SK-N-MC (cell line): ENCODE results near the gene PIK3CD.

Source experiments
- DNase-seq: peaks from one replicate; pipeline ENCODE4 v3.0.0-alpha.2; 2011; ENCODE audit warnings: low read depth, low spot score
- H3K27ac ChIP-seq: fragments of 200-600 bp; sonication (generic); 2 replicates; pipeline ENCODE4 v1.5.1; 2016; ENCODE audit warnings: mixed run types
- H3K36me3 ChIP-seq: fragments of 200-600 bp; sonication (generic); 2 replicates; pipeline ENCODE4 v1.6.1; 2017; ENCODE audit warnings: antibody characterized with exemption, low read length, mixed read lengths; ENCODE audit not compliant: insufficient read depth
- H3K4me3 ChIP-seq: fragments of 200-600 bp; sonication (generic); 2 replicates; pipeline ENCODE4 v1.5.1; 2016
- H3K9ac ChIP-seq: fragments of 200-600 bp; sonication (generic); 2 replicates; pipeline ENCODE4 v1.8.0; 2017; ENCODE audit warnings: mixed run types, mixed read lengths; ENCODE audit not compliant: insufficient read length
- H3K9me3 ChIP-seq: fragments of 200-600 bp; sonication (generic); 2 replicates; pipeline ENCODE4 v1.6.1; 2017; ENCODE audit warnings: low read depth, mild to moderate bottlenecking, antibody characterized with exemption, low read length, moderate library complexity, mixed read lengths
- EZH2 ChIP-seq: fragments of 200-600 bp; sonication (generic); IDR thresholded peaks from one replicate; pipeline ENCODE4 v1.6.1; 2017; ENCODE audit warnings: antibody characterized with exemption
- FOXP2 ChIP-seq: optimal IDR thresholded peaks from 2 replicates; pipeline ENCODE3; 2011; ENCODE audit warnings: mild to moderate bottlenecking, moderate library complexity; ENCODE audit not compliant: insufficient read depth; ENCODE audit errors: extremely low read length, control extremely low read depth
- POLR2AphosphoS5 ChIP-seq: IDR thresholded peaks from 2 replicates; pipeline ENCODE4 v1.6.1; 2012; ENCODE audit warnings: mild to moderate bottlenecking, low read depth, low read length, borderline replicate concordance

Gene PIK3CD

GRCh38 chr1:9715536-9716226 is 64.2 kb downstream of the PIK3CD start:
- Histone ChIP-seq H3K9me3 (no peaks in the 10 kb centered on the region), H3K27ac (no peak overlapping the region), H3K9ac (no peak overlapping the region), H3K36me3 (no peaks in the 10 kb centered on the region), H3K4me3 (no peak overlapping the region)
- TF ChIP-seq EZH2 (no peak), FOXP2 (no peak), POLR2AphosphoS5 (no peak)
- DNase-seq, result no peak

DNA sequence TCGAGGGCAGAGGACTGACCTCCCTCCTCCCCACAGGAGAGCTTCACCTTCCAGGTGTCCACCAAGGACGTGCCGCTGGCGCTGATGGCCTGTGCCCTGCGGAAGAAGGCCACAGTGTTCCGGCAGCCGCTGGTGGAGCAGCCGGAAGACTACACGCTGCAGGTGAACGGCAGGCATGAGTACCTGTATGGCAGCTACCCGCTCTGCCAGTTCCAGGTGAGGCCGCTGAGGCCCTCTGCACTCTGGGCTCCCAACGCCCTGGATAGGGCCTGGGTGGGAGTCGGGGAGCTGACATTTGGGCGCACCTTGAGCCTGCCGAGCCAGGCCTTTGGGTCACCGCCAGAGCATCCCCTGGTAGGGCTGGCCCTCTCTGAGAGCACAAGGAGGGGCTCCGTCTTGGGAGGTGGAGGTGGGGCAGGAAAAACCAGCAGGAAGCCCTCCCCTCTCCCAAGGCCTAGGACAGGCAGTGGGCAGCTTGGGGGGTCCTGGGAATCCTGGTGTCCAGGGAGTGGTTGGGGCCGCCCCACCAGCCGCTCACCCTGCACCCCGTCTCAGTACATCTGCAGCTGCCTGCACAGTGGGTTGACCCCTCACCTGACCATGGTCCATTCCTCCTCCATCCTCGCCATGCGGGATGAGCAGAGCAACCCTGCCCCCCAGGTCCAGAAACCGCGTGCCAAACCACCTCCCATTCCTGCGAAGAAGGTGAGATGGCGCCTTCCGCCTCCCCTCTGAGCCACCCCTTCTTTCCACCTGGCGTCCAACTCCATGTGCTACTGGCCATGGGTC is 65.1 kb downstream of the PIK3CD start:
- Histone ChIP-seq H3K9me3 (no peaks in the 10 kb centered on the region), H3K9ac (no peak overlapping the region), H3K27ac (no peak overlapping the region), H3K4me3 (no peak overlapping the region), H3K36me3 (no peaks in the 10 kb centered on the region)
- no peak for DNase-seq
- no peak for TF ChIP-seq EZH2

DNA sequence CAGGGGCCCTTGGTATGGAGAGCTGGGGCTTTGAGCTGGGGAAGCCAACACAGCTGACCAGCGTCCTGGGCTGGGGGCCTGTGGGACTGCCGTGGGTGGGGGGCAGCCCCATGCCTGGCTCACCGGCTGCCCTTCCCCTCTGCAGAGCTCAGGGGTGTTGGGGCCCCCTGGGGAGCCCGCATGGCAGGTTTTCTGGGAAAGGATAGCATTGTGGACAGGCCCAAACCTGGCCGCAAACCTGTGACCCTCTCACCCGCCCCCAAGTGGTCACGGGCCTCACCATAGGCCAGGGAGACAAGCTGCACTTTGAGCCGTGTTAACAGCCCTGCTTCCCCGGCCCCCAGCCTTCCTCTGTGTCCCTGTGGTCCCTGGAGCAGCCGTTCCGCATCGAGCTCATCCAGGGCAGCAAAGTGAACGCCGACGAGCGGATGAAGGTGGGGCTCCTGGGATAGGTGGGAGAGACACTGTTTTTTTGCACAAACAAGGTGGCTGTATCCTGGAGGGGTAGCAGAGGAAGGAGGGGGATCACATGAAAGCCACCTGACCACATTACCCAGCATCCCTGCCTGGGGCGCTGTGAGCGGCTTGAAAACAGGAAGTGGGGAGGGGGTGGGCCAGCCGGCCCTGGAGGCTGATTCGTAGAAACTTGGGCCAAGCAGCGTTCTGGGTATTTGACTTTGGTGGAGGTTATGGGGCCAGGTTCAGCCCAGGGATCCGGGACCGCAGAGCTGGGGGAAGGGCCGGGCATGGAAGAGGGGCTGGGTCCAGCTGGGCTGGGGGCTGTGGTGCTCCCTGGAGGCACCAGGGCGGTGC is 65.9 kb downstream of the PIK3CD start:
- peak; percentile 37 for DNase-seq
- no peak overlapping the region for H3K9ac ChIP-seq

GRCh38 chr1:9718006-9718680 is 66.6 kb downstream of the PIK3CD start:
- DNase-seq, result no peak
- Histone ChIP-seq H3K36me3 (no peaks in the 10 kb centered on the region), H3K9ac (no peak overlapping the region), H3K4me3 (no peak overlapping the region), H3K27ac (no peak overlapping the region), H3K9me3 (no peaks in the 10 kb centered on the region)
- TF ChIP-seq POLR2AphosphoS5 (no peak), EZH2 (no peak), FOXP2 (no peak)

More for the DNA sequence above, 65.9 kb downstream of the PIK3CD start:
- H3K9me3 ChIP-seq, result no peaks in the 10 kb centered on the region
- no peak for TF ChIP-seq EZH2
- TF ChIP-seq FOXP2, result no peak
- TF ChIP-seq POLR2AphosphoS5, result no peak
- no peak overlapping the region for H3K27ac ChIP-seq
- no peaks in the 10 kb centered on the region for H3K36me3 ChIP-seq
- no peak overlapping the region for H3K4me3 ChIP-seq

DNA sequence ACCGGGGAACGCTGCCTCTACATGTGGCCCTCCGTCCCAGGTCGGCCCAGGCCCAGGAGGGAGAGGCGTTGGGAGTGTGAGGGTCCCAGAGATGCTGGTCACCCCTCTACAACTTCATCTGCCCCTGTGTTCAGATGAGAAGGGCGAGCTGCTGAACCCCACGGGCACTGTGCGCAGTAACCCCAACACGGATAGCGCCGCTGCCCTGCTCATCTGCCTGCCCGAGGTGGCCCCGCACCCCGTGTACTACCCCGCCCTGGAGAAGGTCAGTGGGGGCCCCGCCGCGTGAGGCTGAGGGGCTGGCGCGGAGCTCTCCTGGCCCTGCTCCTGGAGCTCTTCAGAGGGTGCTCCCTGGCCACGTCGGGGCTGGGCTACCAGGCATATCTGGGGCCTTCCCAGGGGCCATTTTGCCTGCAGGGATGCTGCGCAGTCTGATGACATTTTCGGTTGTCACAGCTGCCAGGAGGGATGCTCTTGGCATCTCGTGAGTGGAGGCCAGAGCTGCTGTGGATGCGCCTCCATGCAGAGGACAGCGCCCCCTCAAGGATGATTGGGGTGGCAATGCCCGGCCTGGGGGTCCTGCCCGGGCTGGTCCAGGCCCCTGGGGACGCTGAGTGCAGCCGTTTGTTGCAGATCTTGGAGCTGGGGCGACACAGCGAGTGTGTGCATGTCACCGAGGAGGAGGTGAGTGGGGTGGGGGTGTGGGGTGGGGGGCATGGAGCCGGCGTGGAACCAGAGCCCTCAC is 68.6 kb downstream of the PIK3CD start:
- no peak for DNase-seq
- H3K27ac ChIP-seq, result no peak overlapping the region

GRCh38 chr1:9720785-9721605 is 69.5 kb downstream of the PIK3CD start:
- H3K9me3 ChIP-seq, result no peaks in the 10 kb centered on the region
- no peak overlapping the region for H3K9ac ChIP-seq
- H3K4me3 ChIP-seq, result no peak overlapping the region
- no peaks in the 10 kb centered on the region for H3K36me3 ChIP-seq
- TF ChIP-seq POLR2AphosphoS5, result no peak
- no peak for TF ChIP-seq FOXP2
- no peak for TF ChIP-seq EZH2
- H3K27ac ChIP-seq, result no peak overlapping the region
- DNase-seq, result no peak

More for the DNA sequence above, 68.6 kb downstream of the PIK3CD start:
- H3K4me3 ChIP-seq, result no peak overlapping the region
- H3K9me3 ChIP-seq, result no peaks in the 10 kb centered on the region
- H3K36me3 ChIP-seq, result no peaks in the 10 kb centered on the region
- no peak overlapping the region for H3K9ac ChIP-seq
- no peak for TF ChIP-seq FOXP2
- TF ChIP-seq POLR2AphosphoS5, result no peak
- no peak for TF ChIP-seq EZH2
